Measurements from ENCODE around the gene IRAK1BP1. TPM values are rescaled to one million over a fixed set of nuclear protein-coding genes. Genes with fewer than 3 reads are reported as not detected.
"Not testable (repeated sequence)": the region's sequence is repeated elsewhere in the genome, so short reads cannot be mapped to it uniquely, and the experiment has no call there.

The IRAK1BP1 gene
- total and polyA plus RNA-seq, 8 donors, result 5.1 to 17.0 (median 14.8) TPM

- no peak for TF ChIP-seq CTCF (IDR thresholded peaks at IDR 0.05)
- Histone ChIP-seq H3K4me1 (no peaks in the 10 kb centered on the region), H3K27ac (no peak overlapping the region), H3K36me3 (no peaks in the 10 kb centered on the region), H3K9me3 (peaks cover 0 to 4% of the 10 kb centered on the region in 2 donors), H3K4me3 (no peak overlapping the region), H3K27me3 (no peaks in the 10 kb centered on the region)
- intact Hi-C loops (cut with DNase I), result no loop called here
- ATAC-seq, result no peak
- DNase-seq, result no peak
These were observed 12.8 kb upstream of the IRAK1BP1 start for GRCh38 chr6:78854546-78854945.

GRCh38 chr6:78858339-78858938 is 8.9 kb upstream of the IRAK1BP1 start:
- H3K36me3 ChIP-seq; H3K27ac ChIP-seq; intact Hi-C loops (cut with DNase I); H3K9me3 ChIP-seq; H3K27me3 ChIP-seq; DNase-seq; ATAC-seq; H3K4me1 ChIP-seq; H3K4me3 ChIP-seq: not testable (repeated sequence)

GRCh38 chr6:78861509-78861908 is 5.8 kb upstream of the IRAK1BP1 start:
- Histone ChIP-seq H3K27ac (no peak overlapping the region), H3K4me3 (no peak overlapping the region), H3K9me3 (peaks cover 0 to 4% of the 10 kb centered on the region in 2 donors), H3K27me3 (no peaks in the 10 kb centered on the region), H3K36me3 (no peaks in the 10 kb centered on the region), H3K4me1 (no peaks in the 10 kb centered on the region)
- TF ChIP-seq CTCF (IDR thresholded peaks at IDR 0.05), result peak in 1 of 2 donors; percentile 13
- DNase-seq (peak in 1 of 4 donors; percentile 6), ATAC-seq (peak; percentile 87)
- intact Hi-C loops (cut with DNase I), result no loop called here

GRCh38 chr6:78863576-78863975 is 3.8 kb upstream of the IRAK1BP1 start:
- intact Hi-C loops (cut with DNase I), result no loop called here
- no peak for DNase-seq

GRCh38 chr6:78864957-78865356 is 2.4 kb upstream of the IRAK1BP1 start:
- H3K4me1 ChIP-seq, result peaks cover 0 to 9% of the 10 kb centered on the region in 2 donors
- no peak overlapping the region for H3K27ac ChIP-seq
- intact Hi-C loops (cut with DNase I), result no loop called here
- ATAC-seq (no peak), DNase-seq (no peak)
- H3K36me3 ChIP-seq, result no peaks in the 10 kb centered on the region
- no peak overlapping the region for H3K4me3 ChIP-seq
- no peaks in the 10 kb centered on the region for H3K9me3 ChIP-seq
- no peak for TF ChIP-seq CTCF (IDR thresholded peaks at IDR 0.05)
- no peaks in the 10 kb centered on the region for H3K27me3 ChIP-seq

More at GRCh38 chr6:78863576-78863975, 3.8 kb upstream of the IRAK1BP1 start:
- Histone ChIP-seq H3K9me3 (no peaks in the 10 kb centered on the region), H3K4me3 (no peak overlapping the region), H3K27ac (no peak overlapping the region), H3K4me1 (peaks cover 0 to 6% of the 10 kb centered on the region in 2 donors), H3K27me3 (no peaks in the 10 kb centered on the region), H3K36me3 (no peaks in the 10 kb centered on the region)
- TF ChIP-seq CTCF (IDR thresholded peaks at IDR 0.05), result no peak
- ATAC-seq, result no peak

- peak; percentile 56 for ATAC-seq
- intact Hi-C loops (cut with DNase I), result no loop called here
- peaks cover 0 to 9% of the 10 kb centered on the region in 2 donors for H3K4me1 ChIP-seq
- no peak for TF ChIP-seq CTCF (IDR thresholded peaks at IDR 0.05)
- H3K27ac ChIP-seq, result peak overlapping the region; percentile 76 to 81
- no peak for DNase-seq
- H3K27me3 ChIP-seq, result no peaks in the 10 kb centered on the region
- H3K4me3 ChIP-seq, result peak overlapping the region; percentile 79
- no peaks in the 10 kb centered on the region for H3K36me3 ChIP-seq
- no peaks in the 10 kb centered on the region for H3K9me3 ChIP-seq
These were observed 356 bp upstream of the IRAK1BP1 start for GRCh38 chr6:78867020-78867369.
